Heart left ventricle (tissue), 16 donors: ENCODE data around the gene STT3B. TPM values are rescaled to one million over a fixed set of nuclear protein-coding genes. Genes with fewer than 3 reads are reported as not detected.

Experiments
- ATAC-seq, 4 donors: fragments of 200-7000 bp; cut with Tn5 transposase; one replicate each; pipeline ENCODE4 v1.9.1; 2020 to 2022; ENCODE audit warnings: moderate library complexity in 4 of 4, mild to moderate bottlenecking in 3 of 4, moderate number of reproducible peaks in 1 of 4
- DNase-seq, 5 donors: peaks; one replicate each; pipeline ENCODE4 v3.0.0-alpha.2; 2020
- H3K27ac ChIP-seq, 12 donors: fragments of 200-600 bp; sonication (generic) in 4 of 12; one replicate each; pipeline versions ENCODE4 v1.5.0 to v1.8.0; 2016 to 2022; ENCODE audit warnings: mild to moderate bottlenecking in 2 of 12
- H3K27me3 ChIP-seq, 9 donors: fragments of 200-600 bp; sonication (generic) in 2 of 9; one replicate each; pipeline versions ENCODE4 v1.5.1 to v1.8.0; 2016 to 2022; ENCODE audit warnings: mild to moderate bottlenecking in 3 of 9
- H3K36me3 ChIP-seq, 9 donors: fragments of 200-600 bp; sonication (generic) in 2 of 9; one replicate each; pipeline versions ENCODE4 v1.5.0 to v1.8.0; 2018 to 2022; ENCODE audit warnings: mild to moderate bottlenecking in 2 of 9
- H3K4me1 ChIP-seq, 12 donors: fragments of 200-600 bp; sonication (generic) in 4 of 12; one replicate each; pipeline versions ENCODE4 v1.5.0 to v1.8.0; 2016 to 2022; ENCODE audit warnings: mild to moderate bottlenecking in 3 of 12
- H3K4me3 ChIP-seq, 12 donors: fragments of 200-600 bp; sonication (generic) in 4 of 12; one replicate each; pipeline versions ENCODE4 v1.5.0 to v1.8.0; 2017 to 2022; ENCODE audit warnings: mild to moderate bottlenecking in 9 of 12, moderate library complexity in 4 of 12
- H3K9me3 ChIP-seq, 12 donors: fragments of 200-600 bp; sonication (generic) in 4 of 12; one replicate each; pipeline versions ENCODE4 v1.5.0 to v1.8.0; 2016 to 2022; ENCODE audit warnings: mild to moderate bottlenecking in 1 of 12
- CTCF ChIP-seq, 12 donors: fragments of 200-600 bp; sonication (generic) in 4 of 12; IDR thresholded peaks; one replicate each; pipeline versions ENCODE4 v1.5.0 to v1.8.0; 2018 to 2022; ENCODE audit warnings: antibody characterized with exemption in 12 of 12, mild to moderate bottlenecking in 5 of 12
- POLR2A ChIP-seq, 2 donors: fragments of 450-650 bp; IDR thresholded peaks; one replicate each; pipeline ENCODE4 v1.6.1; 2017; ENCODE audit warnings: antibody characterized with exemption in 2 of 2, mild to moderate bottlenecking in 2 of 2, moderate library complexity in 2 of 2
- WGBS, 4 donors: extraction: QIAGEN DNeasy Blood & Tissue Kit in 2 of 4; methylation state at CpG; one replicate each; pipeline versions ENCODE4 v1.1.5 to v1.1.7; 2013 to 2018; 5-methylcytosine and 5-hydroxymethylcytosine counted together
- intact Hi-C, 10 donors: fragments of 100-400 bp; cut with DNase I; formaldehyde crosslinking; loops; one replicate each; pipeline versions ENCODE4 v1.11.1 to v1.14.2; 2022
- long read RNA-seq, 3 donors: library from polyadenylated mRNA; unstranded; transcript quantifications; one replicate each; pipeline ENCODE4 v2.0.0, GENCODE V29; 2020 to 2021
- polyA plus RNA-seq, 2 donors: library from polyadenylated mRNA; stranded (reverse); fragments of 200-250 nt; gene quantifications; one replicate each; pipeline ENCODE4 v1.2.3, GENCODE V29; 2013
- total RNA-seq, 9 donors: library from RNA; depleted of rRNA in 2 of 9; stranded (reverse); fragments of >200 nt in 2 of 9; fragmentation: NEBNext Ultra II Directional in 3 of 9; extraction: Animal tissue kit (Norgen Biotek cat#: 25700) in 3 of 9; gene quantifications; one replicate each; pipeline versions ENCODE4 v1.1.0 to v1.2.4, GENCODE V29; 2016 to 2023
- donor health status: ischemic (EF 13 %, LVEDD 7.1; RV severe dilation, severe dysfunction).
- donor health status: healthy with polysubstance abuse.
- donor health status: DM: no; HTN: yes; CAD: no.
- donor health status: DM: no; HTN: no; CAD: no.
- donor health status: ischemic (EF 25% LVEDD 6.9; RV normal size, moderate dysfunction).
- donor health status: ischemic (EF 25% LVEDD 5.7; RV mildly dilated, moderate dysfunction).
- donor health status: healthy.
- donor health status: DM: yes; HTN: yes; CAD: no.
- donor health status: ischemic (EF 35%, LVEDD 5.7; RV mildly dilated, moderate dysfunction).
- donor health status: nonischemic (EF 11% LVEDD 7.7; RV severe dilation, severe dysfunction).
- donor health status: DM: yes; HTN: yes; CAD: no.
- donor health status: PGD.
- donor health status: ischemic (EF 29% LVEDD 5.4; RV normal size, mild dysfunction).
- donor health status: nonischemic (EF 23%, LVEDD 6.1; RV moderate dilation, normal function).

The STT3B gene
- total RNA-seq: 100 to 1,000 TPM in 3 of 9 donors, 10 to 100 TPM in 6; 67.4 to 109 (median 92.1) TPM
- polyA plus RNA-seq: 10 to 100 TPM; 30.2 to 78.4 TPM
- long read RNA-seq, donor 1, full-length matches to known transcripts: 168 of 224 reads
- long read RNA-seq, donor 1, partial matches to known transcripts: 8 of 224 reads
- long read RNA-seq, donor 1, other reads (novel, unspliced or antisense): 48 of 224 reads
- long read RNA-seq, donor 2, full-length matches to known transcripts: 9 of 35 reads
- long read RNA-seq, donor 2, partial matches to known transcripts: 6 of 35 reads
- long read RNA-seq, donor 2, other reads (novel, unspliced or antisense): 20 of 35 reads
- long read RNA-seq, donor 3, full-length matches to known transcripts: 251 of 298 reads
- long read RNA-seq, donor 3, partial matches to known transcripts: 6 of 298 reads
- long read RNA-seq, donor 3, other reads (novel, unspliced or antisense): 41 of 298 reads

- Histone ChIP-seq H3K36me3 (no peaks in the 10 kb centered on the region), H3K27me3 (no peaks in the 10 kb centered on the region), H3K4me1 (peaks cover 0 to 54% (median 31%) of the 10 kb centered on the region in 12 donors), H3K9me3 (no peaks in the 10 kb centered on the region), H3K4me3 (peak within 1 kb of the TSS; percentile 71 to 95 (median 90)), H3K27ac (peak within 1 kb of the TSS; percentile 76 to 100 (median 98))
- intact Hi-C loops: loop anchor here in 1 of 10 donors (5.0 kb wide), 2 partner anchors 235 to 575 kb away; partner anchors contain the start of gene GPD1L
- DNase-seq: peak; percentile 86 to 93 (median 87)
- peak; percentile 51 to 87 (median 78) for ATAC-seq
- WGBS, 4 donors: 0% methylated on average over 40 to 68 of the region's 68 CpGs
- peak; percentile 89 to 93 for TF ChIP-seq POLR2A (IDR thresholded peaks at IDR 0.05)
- no peak for TF ChIP-seq CTCF (IDR thresholded peaks at IDR 0.05)
These were observed at the start of gene STT3B for GRCh38 chr3:31532587-31533168. STT3B (plus strand) TSS chr3:31532925; CDS start chr3:31532999, 74 bp downstream.

GRCh38 chr3:31483776-31484175, 48.9 kb upstream of the STT3B start:
- intact Hi-C loops: no loop called here

GRCh38 chr3:31485196-31485595, 47.5 kb upstream of the STT3B start:
- ATAC-seq (no peak), DNase-seq (no peak)
- TF ChIP-seq CTCF (IDR thresholded peaks at IDR 0.05) (no peak), POLR2A (IDR thresholded peaks at IDR 0.05) (no peak)
- no peak overlapping the region for H3K27ac ChIP-seq
- H3K36me3 ChIP-seq: no peaks in the 10 kb centered on the region
- intact Hi-C loops: no loop called here
- WGBS, 4 donors: 60 to 75% (median 70%) methylated on average over 1 of the region's 1 CpG
- H3K4me3 ChIP-seq: no peak overlapping the region
- H3K9me3 ChIP-seq: peaks cover 0 to 5% (median 0%) of the 10 kb centered on the region in 12 donors
- no peaks in the 10 kb centered on the region for H3K4me1 ChIP-seq
- H3K27me3 ChIP-seq: no peaks in the 10 kb centered on the region

More at GRCh38 chr3:31483776-31484175, 48.9 kb upstream of the STT3B start:
- ATAC-seq (no peak), DNase-seq (no peak)
- Histone ChIP-seq H3K4me1 (no peaks in the 10 kb centered on the region), H3K9me3 (peaks cover 0 to 4% (median 0%) of the 10 kb centered on the region in 12 donors), H3K27me3 (no peaks in the 10 kb centered on the region), H3K36me3 (no peaks in the 10 kb centered on the region), H3K27ac (no peak overlapping the region), H3K4me3 (no peak overlapping the region)
- 84 to 95% (median 89%) methylated on average over 1 of the region's 1 CpG for WGBS, 4 donors
- TF ChIP-seq POLR2A (IDR thresholded peaks at IDR 0.05): no peak
- no peak for TF ChIP-seq CTCF (IDR thresholded peaks at IDR 0.05)

GRCh38 chr3:31486865-31487533, 45.7 kb upstream of the STT3B start:
- intact Hi-C loops: no loop called here
- Histone ChIP-seq H3K4me3 (no peak overlapping the region), H3K9me3 (peaks cover 0 to 19% (median 3%) of the 10 kb centered on the region in 12 donors), H3K4me1 (no peaks in the 10 kb centered on the region), H3K36me3 (no peaks in the 10 kb centered on the region), H3K27me3 (no peaks in the 10 kb centered on the region), H3K27ac (no peak overlapping the region)
- ATAC-seq: no peak
- no peak for TF ChIP-seq CTCF (IDR thresholded peaks at IDR 0.05)
- TF ChIP-seq POLR2A (IDR thresholded peaks at IDR 0.05): no peak
- 81 to 90% (median 84%) methylated on average over 7 of the region's 7 CpGs for WGBS, 4 donors
- no peak for DNase-seq
